Measurements from ENCODE around the gene ZCCHC12.

ZCCHC12 gene

DNA sequence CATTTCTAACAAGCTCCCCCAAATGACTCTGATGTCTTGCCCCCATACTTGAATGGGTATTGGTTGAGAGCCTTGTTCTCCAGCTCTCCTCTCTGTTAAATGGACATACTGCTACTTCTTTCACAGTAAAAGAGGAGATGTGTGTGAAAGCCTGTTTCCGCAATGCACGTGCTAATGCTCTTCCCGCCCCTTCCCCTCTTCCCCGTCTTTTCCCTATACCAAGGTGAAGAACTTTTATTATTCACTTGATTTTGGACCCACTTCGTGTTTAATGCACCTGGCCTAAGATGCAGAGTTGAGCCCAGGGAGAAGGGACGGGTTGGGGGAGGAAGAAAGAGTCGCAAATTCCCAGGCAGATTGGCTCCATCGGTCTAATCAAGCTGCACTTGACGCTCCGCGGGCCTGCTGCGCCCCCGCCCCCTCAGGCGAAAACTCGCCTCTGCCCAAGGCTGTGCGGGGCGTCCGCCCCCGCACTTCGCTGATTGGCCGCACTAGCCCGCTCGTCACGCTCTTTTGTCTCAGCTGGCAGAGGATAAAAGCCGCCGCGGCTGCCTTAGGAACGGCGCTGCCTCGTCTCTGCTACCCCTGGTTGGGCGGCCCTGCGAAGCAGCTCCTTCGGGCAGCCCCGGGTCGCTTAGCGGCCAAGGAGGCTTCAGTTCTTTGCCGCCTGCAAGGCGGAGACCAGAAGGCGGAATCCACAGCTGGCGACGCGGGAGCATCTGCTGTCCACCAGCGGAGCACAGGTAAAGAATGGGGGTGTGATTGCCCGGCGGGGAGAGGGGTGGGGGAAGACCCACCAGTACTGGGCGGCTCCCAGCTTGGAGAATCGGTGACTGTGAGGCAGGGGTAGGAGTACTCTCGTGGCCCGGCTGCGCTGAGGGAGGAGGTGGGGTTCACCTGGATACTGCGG, at the start of gene ZCCHC12:
Gene ZCCHC12, plus strand, starts transcription at position 562 of the 910 bp plus-strand sequence. CDS start 1,421 bp downstream, outside the sequence.
- TF ChIP-seq, protein P1, sequence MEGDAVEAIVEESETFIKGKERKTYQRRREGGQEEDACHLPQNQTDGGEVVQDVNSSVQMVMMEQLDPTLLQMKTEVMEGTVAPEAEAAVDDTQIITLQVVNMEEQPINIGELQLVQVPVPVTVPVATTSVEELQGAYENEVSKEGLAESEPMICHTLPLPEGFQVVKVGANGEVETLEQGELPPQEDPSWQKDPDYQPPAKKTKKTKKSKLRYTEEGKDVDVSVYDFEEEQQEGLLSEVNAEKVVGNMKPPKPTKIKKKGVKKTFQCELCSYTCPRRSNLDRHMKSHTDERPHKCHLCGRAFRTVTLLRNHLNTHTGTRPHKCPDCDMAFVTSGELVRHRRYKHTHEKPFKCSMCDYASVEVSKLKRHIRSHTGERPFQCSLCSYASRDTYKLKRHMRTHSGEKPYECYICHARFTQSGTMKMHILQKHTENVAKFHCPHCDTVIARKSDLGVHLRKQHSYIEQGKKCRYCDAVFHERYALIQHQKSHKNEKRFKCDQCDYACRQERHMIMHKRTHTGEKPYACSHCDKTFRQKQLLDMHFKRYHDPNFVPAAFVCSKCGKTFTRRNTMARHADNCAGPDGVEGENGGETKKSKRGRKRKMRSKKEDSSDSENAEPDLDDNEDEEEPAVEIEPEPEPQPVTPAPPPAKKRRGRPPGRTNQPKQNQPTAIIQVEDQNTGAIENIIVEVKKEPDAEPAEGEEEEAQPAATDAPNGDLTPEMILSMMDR (IDR thresholded peaks at IDR 0.05; ENCODE audit: control insufficient read depth, insufficient read depth, low read depth, low read length, missing control alignments) = no peak
- no peak for DNase-seq (ENCODE audit: low read depth)
- H3K4me3 ChIP-seq (ENCODE audit: control insufficient read depth, low read depth, low read length) = peak within 1 kb of the TSS; percentile 7

DNA sequence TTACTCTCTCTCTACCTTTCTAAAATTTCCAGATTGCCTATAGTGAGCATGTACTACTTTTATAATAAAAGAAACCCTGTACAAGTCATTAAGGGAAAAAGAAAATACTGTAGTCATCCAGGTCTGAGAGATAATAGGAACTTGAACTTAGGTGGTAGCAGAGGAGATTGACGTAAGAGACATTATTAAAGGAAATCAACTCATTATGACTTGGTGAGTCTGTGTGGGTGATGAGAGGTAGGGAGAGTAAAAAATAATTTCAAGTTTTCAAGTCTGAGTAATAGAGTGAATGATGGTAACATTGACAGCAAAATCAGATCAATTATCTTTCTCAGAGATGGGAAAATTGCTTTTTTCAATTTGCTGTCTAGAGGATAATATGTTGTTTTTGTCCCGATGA, 44.0 kb upstream of the ZCCHC12 start:
- H3K4me3 ChIP-seq (ENCODE audit: control insufficient read depth, low read depth, low read length) = no peak overlapping the region
- TF ChIP-seq, protein P1 (IDR thresholded peaks at IDR 0.05; ENCODE audit: control insufficient read depth, insufficient read depth, low read depth, low read length, missing control alignments) = no peak
- DNase-seq (ENCODE audit: low read depth) = no peak

DNA sequence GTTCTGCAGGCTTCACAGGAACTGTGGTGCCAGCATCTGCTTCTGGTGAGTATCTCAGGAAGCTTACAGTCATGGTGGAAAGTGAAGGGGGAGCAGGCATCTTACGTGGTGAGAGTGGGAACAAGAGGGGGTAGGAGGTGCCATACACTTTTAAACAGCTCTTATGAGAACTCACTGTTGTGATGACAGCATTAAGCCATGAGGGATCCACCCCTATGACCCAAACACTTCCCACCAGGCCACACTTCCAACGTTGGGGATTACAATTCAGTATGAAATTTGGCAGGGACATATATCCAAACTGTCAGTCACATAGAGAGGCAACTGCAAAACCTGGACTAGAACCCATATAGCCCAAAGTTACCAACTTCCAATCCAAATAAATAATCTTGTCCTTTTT, 43.1 kb upstream of the ZCCHC12 start:
- TF ChIP-seq, protein P1 (IDR thresholded peaks at IDR 0.05; ENCODE audit: control insufficient read depth, insufficient read depth, low read depth, low read length, missing control alignments) = no peak
- no peak overlapping the region for H3K4me3 ChIP-seq (ENCODE audit: control insufficient read depth, low read depth, low read length)
- DNase-seq (ENCODE audit: low read depth) = no peak

DNA sequence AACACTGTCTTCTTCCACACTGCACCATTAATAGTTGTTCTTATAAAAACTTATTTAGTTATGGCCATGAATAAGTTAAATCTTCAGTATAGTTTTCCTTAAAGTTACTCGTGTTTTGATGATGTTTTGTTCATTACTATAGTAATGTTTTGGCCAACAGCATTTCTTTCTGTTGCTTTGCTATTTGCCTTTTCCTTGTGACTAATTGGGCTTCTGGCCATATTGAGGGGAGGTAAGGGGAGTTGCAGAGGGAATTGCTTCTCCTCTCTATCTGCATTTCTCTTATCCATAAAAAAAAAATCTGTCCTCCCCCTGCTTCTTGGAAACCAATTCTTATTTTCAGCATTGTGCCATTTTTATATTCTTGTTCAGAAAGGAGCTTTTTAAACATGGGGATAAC, 42.7 kb upstream of the ZCCHC12 start:
- TF ChIP-seq, protein P1 (IDR thresholded peaks at IDR 0.05; ENCODE audit: control insufficient read depth, insufficient read depth, low read depth, low read length, missing control alignments) = no peak
- DNase-seq (ENCODE audit: low read depth) = no peak
- H3K4me3 ChIP-seq (ENCODE audit: control insufficient read depth, low read depth, low read length) = no peak overlapping the region

DNA sequence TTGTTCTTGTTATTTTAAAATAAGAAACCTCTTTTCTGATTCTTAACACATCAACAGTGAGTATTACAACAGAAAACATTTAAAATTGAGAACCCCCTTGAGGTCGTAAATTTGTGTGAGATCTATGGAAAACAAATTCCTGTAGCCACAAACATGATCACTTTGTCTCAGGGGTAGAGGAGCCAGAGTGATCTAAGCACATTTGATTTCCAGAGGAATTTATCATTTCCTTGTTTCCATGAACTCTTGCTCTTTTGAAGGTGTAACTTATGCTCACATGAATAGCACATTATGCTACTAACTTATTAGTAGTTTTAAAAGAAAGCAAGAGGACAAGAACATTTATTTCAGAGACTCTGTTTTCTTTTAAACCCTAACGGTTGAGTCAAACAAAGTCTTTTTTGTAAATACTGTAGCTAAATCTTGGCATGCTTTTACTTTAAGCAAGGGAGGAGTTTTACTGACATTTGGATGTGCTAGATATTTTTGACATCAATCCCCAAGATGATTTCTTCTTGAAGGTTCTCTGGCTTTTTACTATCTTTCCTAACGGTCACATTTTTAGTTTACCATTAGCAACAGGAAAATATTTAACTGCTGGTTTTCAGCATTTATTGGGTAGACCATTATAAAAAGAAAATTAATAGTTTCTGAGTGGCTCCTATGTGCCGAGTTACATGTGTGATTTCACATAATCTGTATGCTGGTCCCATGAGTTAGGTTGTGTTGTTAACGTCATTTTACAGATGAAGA, 27.9 kb upstream of the ZCCHC12 start:
- no peak for DNase-seq (ENCODE audit: low read depth)
- TF ChIP-seq, protein P1 (IDR thresholded peaks at IDR 0.05; ENCODE audit: control insufficient read depth, insufficient read depth, low read depth, low read length, missing control alignments) = no peak
- no peak overlapping the region for H3K4me3 ChIP-seq (ENCODE audit: control insufficient read depth, low read depth, low read length)

DNA sequence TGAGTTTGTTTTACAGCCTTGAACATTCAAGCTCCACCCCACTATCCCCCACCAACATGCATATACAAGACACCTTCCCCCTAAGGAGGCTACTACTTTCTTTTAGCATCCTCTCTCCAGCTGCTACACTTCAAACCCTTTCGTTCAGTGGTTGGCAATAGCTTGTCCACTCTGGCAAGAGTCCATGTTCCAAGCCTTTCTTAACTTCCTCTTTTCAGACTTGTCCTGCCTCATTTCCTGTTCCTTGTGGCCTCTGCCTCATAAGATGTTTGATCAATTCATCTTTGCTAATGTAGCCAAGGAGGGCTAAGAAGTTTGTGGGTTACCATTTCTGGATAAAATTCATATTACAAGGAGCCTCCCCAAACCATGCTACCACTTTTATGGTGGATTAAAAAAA, 20.8 kb upstream of the ZCCHC12 start:
- TF ChIP-seq, protein P1 (IDR thresholded peaks at IDR 0.05; ENCODE audit: control insufficient read depth, insufficient read depth, low read depth, low read length, missing control alignments) = no peak
- no peak for DNase-seq (ENCODE audit: low read depth)
- no peak overlapping the region for H3K4me3 ChIP-seq (ENCODE audit: control insufficient read depth, low read depth, low read length)

Data from AG09309 (cell line).